NCI-H2171 (cell line): ENCODE data around the gene PI4KA.
"Not testable (repeated sequence)": the region's sequence is repeated elsewhere in the genome, so short reads cannot be mapped to it uniquely, and the experiment has no call there.

Experiments used
- DNase-seq: peaks from one replicate; lab custom pipeline; 2025; lab: John Stamatoyannopoulos, UW

Gene PI4KA

DNA sequence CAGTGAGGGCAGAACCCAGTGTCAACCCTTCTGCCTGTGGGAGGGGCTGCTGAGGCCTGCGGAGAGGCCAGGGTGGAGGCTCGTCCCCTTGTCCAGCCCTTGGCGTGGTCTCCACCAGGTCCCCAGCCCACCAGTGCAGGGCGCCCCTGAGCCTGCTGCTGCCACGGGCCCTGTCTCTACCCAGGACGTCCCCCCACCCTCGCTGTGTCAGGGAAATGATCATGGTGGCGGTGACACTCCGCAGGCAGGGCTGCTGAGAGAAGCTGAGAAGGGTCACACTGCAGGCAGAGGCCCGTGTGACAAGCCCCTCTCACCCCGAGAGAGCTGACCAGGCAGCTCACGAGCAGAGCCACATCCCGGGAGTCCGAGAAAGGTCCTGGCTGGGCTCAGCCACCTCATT, 164.4 kb downstream of the PI4KA start:
- DNase-seq = not testable (repeated sequence)

DNA sequence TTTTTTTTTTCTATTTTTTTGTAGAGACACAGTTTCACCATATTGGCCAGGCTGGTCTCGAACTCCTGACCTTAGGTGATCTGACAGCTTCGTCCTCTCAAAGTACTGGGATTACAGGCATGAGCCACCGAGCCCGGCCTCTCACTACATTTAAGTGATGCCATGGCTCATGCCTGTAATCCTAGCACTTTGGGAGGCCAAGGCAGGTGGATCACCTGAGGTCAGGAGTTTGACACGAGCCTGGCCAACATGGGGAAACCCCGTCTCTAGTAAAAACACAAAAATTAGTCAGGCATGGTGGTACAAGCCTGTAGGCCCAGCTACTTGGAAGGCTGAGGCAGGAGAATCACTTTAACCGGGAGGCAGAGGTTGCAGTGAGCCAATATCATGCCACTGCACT, 165.7 kb downstream of the PI4KA start:
- DNase-seq = not testable (repeated sequence)

DNA sequence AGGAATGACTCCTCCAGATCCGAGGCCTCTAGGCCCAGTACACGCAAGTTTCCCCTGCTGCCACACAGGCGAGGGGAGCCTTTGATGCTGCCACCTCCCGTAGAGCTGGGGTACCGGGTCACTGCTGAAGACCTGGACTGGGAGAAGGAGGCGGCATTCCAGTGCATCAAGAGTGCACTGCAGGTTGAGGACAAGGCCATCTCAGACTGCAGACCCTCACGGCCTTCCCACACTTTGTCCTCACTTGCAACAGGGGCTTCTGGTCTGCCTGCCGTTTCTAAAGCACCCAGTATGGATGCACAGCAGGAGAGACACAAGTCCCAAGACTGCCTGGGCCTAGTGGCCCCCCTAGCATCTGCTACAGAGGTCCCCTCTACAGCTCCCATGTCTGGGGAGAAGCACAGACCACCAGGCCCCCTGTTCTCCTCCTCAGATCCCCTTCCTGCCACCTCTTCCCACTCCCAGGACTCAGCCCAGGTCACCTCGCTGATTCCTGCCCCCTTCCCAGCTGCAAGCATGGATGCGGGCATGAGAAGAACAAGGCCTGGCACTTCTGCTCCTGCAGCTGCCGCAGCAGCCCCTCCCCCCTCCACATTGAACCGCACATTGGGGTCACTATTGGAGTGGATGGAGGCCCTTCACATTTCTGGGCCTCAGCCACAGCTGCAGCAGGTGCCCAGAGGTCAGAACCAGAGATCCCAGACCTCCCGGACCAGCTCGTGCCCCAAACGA, 167.9 kb downstream of the PI4KA start:
- not testable (repeated sequence) for DNase-seq

DNA sequence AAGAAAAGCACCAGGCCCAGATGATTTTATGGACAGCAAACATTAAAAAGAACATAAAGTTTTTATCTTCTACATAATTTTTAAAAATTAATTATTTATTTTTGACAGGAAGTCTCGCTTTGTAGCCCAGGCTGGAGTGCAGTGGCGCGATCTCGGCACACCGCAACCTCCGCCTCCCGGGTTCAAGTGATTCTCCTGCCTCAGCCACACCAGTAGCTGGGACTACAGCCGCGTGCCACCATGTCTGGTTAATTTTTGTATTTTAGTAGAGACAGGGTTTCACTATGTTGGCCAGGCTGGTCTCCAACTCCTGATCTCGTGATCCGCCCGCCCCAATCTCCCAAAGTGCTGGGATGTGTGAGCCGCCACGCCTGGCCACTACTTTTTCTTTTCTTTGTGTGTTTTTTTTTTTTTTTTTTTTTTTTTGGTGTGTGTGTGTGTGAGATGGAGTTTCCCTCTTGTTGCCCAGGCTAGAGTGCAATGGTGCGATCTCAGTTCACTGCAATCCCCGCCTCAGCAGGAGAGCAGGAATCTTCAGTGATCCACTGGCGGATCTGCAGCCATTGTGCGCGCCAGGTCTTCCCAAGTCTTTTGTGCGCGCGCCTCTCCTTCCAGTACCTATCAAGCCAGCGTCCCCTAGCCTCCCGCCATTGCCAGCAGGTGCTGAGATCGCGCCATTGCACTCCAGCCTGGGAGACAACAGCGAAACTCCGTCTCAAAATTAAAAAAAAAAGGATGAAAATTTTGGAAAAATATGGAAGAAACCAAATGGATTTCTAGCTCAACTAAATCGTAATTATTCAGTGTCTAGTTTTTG, 171.0 kb downstream of the PI4KA start:
- not testable (repeated sequence) for DNase-seq

DNA sequence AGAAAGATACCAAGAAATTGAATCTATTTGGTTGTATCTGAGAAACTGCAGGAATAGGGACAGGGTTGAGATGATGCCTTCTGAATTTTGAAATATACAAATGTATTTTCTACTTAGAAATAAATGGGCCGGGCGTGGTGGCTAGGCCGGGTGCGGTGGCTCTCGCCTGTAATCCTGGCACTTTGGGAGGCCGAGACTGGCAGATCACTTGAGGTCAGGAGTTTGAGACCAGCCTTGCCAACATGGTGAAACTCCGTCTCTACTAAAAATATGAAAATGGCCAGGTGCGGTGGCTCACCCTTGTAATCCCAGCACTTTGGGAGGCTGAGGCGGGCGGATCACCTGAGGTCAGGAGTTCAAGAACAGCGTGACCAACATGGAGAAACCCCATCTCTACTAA, 172.8 kb downstream of the PI4KA start:
- DNase-seq = not testable (repeated sequence)

DNA sequence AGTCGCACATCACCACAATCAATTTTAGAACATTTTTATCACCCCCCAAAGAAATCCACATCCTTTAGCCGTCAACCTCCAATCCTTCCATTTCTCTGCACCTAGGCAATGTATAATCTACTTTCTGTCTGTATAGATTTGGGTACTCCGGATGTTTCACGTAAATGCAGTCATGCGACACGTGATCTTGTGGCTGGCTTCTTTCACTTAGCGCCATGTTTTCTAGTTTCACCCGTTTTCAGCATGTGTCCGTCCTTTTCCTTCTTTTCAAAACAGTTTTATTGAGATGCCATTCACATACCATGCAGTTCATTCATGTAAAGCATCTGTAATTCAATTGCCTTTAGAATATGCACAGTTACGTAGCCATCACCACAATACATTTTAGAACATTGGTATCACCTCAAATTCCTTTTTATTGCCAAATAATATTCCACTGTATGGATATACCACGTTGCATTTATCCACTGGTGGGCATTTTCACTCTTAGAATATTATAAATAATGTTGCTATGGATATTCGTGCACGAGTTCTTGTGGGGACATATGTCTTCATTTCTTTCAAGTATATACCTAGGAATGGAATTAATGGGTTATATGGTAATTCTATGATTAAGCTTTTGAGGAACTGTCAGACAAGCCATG, 179.7 kb downstream of the PI4KA start:
- not testable (repeated sequence) for DNase-seq

DNA sequence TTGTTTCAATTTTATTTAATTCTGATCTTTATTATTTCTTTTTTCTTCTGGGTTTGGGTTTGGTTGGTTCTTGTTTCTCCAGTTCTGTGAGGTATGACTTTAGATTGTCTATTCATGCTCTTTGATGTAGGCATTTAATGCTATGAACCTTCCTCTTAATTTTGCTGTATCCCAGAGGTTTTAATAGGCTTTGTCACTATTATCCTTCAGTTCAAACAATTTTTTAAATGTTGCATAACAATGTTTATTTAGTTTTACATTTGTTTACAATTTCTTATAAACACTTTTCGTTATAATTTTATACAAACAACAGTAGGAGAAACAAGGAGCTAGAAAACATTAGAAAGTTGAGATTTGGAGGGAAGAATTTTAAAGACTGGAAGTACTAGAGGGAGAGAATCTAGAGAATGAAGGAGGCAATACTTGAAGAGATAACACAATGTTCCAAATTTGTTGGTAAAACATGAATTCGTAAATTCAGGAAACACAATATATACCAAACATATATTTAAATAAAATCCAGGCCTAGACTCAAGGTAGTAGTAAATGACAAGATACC, 180.8 kb downstream of the PI4KA start:
- DNase-seq = no peak

DNA sequence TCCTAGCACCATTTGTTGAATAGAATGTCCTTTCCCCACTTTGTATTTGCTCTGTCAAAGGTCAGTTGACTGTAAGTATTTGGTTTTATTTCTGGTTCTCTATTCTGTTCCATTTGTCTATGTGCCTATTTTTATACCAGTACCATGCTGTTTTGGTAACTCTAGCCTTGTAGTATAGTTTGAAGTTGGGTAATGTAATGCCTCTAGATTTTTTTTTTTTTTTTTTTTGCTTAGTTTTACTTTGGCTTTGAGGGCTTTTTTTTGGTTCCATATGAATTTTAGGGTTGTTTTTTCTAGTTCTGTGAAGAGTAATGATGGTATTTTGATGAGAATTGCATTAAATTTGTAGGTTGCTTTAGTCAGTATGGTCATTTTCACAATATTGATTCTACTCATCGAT, 183.0 kb downstream of the PI4KA start:
- not testable (repeated sequence) for DNase-seq

DNA sequence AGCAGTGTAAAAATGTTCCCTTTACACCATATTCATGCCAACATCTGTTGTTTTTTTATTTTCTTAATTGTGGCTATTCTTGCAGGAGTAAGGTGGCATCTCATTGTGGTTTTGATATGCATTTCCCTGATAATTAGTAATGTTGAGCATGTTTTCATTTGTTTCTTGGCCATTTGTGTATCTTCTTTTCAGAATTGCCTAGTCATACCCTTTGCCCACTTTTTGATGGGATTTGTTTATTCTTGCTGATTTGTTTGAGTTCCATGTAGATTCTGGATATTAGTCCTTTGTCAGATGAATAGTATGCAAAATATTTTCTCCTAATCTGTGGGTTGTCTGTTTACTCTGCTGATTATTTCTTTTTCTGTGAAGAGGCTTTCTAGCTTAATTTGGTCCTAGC, 183.6 kb downstream of the PI4KA start:
- DNase-seq = no peak

DNA sequence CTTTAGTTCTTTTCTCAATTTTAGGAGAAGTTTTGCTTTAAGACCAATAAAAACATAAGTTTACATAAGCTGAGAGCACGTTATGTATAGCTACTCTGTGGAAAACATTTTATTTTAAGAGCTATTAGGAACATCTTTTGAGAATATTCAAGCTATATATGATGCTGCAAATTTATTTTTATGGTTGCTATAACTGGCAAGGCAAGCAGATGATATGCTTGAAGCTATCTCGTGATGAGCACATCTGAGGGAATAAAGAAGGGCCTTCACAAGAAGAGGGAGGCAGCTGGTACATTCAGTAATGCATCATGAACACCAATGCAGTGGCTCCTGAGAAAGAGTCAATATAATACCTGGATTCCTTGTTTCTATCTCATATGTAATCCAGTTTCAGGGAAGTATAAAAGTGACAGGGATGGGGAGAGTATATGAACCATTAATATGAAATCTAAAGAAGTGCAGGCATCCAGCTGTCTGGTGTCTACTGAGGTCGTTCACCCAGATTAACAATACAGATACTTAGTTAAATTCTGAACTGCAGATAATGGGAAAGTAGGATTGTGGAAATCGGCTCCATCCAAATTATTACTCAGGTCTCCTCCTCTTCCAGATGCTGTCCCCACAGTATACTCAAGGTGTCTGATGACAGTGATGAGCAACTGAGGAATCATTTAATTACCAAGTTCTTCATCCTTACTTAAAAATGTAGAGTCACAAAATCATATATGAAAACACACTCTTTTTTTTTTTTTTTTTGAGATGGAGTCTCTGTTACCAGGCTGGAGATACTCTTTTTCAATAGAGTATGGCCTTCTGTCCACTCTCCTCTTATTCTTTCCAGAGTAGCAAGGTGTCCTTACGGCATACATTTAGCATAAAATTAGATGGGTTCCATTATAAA, 185.1 kb downstream of the PI4KA start:
- DNase-seq = no peak

DNA sequence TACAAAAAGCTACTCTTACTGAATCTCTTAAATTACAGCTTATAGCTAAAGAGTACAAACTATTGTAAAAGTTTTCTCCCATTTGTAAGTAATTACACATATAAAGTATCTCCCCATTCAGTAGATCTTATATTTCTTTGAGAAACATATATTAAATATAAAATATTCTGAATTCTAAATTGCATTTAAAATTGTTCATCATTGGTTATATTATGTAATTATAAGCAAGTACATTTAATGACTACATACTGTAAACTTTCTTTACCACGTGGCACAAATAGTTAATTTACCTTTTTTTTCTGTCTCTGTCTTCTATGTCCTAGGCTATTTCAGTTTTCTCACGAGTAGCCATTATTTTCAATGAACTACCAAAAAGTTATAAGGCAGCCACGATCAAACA, 185.9 kb downstream of the PI4KA start:
- no peak for DNase-seq

DNA sequence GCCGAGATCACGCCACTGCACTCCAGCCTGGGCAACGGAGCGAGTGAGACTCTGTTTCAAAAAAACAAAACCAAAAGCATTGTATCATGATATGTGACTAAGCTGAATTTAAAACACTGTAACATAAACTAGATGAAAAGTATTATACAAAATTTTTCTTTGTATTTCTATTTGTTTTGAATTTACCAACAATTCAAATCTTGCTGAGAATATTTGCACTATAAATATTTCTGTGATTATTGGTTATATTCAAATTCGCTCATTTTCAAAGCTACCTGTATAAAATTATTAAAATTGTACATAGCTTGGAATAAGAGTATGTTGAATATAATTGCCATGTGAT, 186.6 kb downstream of the PI4KA start:
- DNase-seq = no peak

DNA sequence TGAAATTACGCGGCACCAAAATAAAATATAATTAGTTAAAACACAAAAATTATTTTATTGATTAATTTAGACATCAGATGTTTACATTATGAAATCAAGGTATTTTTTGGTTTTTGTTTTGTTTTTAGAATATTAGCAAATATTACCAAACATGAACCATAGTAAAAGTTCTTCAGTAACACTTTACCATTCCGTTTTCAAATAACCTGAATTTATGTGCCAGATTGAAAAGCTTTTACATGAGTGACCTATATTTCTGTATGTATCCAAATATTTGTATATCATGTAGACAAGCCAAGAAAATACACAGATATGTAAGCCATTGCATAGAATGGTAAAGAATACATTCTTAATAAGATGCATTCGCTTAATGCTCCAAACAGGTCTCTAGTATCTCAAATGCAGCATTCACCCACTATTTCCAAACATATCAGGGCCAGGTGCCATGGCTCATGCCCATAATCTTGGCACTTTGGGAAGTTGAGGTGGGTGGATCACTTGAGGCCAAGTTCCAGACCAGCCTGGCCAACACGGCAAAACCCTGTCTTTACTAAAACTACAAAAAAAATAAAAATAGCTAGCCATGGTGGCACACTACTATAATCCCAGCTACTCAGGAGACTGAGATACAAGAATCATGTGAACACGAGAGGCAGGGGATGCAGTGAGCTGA, 187.1 kb downstream of the PI4KA start:
- DNase-seq = no peak

DNA sequence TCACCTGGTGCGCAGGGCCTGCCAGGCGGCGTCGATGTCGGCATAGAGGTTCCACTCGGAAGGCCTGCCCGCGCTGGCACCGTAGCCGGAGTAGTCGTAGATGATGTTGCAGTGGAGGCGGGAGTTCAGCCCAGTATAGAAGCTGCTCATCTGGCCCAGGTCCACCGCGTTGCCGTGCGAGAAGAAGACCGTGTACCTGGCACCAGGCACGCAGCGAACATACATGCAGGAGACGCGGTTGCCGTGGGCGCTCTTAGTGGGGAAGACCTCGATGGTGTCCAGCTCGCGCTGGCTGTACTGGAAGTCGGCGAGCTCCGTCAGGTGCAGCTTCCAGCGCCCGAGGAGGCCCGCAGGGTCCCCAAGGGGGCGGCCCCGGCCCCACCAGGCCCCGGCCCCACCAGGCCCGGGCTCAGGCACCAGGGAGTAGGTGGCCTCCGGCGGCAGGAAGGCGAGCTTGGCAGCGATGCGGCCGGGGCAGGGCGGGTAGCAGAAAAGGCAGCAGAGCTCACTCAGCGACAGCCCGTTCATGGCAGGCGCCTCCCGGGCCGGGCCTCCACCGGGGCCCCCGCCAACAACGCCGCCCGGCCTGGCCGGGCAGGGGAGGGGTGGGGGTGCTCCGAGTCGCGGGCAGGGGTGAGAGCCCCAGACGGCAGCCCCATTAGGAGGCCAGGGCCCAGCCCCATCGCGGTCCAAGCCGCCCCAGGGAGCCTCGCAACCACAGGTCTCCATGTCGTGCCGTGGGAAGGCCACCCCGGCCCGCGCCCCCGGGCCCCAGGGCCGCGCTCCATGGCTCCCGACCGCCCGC, 188.0 kb downstream of the PI4KA start:
- DNase-seq = not testable (repeated sequence)

DNA sequence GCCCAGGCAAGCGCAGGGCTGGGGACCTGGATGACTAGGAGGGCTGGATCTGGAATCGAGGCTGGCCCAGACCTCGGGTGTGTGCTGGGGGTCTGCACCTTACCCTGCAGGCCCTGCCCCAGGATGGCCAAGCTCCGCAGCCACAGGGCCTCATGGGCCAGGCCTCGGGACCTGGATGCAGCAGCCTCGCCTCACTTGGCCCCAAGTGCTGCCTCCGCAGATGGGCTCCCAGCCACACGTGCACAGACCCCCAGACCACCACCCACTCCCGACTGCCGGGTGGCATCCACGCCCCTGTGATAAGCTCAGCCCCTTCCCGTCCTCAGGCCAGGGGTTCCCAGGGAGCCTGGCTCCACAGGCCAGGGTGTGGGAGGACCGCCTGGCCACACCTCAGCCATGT, 188.7 kb downstream of the PI4KA start:
- not testable (repeated sequence) for DNase-seq

DNA sequence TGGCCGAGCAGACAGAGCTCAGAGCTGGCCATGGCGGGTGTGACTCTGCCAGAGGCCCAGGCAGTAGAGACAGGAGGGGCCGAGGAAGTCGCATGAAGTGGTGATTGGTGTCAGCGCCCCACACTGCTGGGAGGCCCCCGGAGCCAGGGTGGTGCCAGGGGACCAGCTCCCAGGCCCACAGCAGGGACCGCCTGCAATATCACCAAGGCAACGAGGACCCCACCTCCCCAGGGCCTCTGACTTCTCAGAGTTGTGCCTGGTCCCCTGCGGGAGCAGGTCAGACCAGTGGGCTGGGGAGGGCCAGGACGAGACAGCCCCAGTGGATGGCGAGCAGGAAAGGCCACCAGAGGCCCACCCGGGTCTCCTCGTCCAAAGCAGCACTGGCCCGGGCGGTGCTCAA, 189.1 kb downstream of the PI4KA start:
- not testable (repeated sequence) for DNase-seq

DNA sequence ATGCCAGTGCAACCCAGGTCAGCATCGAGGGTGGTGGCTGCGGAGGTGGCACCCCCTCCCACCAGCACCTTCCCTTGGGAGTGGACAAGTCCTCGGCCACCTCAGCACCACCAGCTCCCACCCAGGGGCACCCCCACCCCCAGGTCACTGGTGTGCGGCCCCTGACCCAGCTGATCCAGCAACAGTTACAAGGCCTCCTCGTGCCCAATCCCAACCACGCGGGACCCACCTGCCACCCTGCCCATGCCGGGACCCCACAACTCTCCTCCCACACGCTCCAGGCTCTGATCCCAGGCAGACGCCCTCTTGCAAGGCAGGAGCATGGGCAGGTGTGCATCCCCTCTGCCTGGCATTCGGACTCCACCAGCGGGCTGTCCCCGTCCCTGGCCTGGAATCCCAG, 189.8 kb downstream of the PI4KA start:
- not testable (repeated sequence) for DNase-seq

DNA sequence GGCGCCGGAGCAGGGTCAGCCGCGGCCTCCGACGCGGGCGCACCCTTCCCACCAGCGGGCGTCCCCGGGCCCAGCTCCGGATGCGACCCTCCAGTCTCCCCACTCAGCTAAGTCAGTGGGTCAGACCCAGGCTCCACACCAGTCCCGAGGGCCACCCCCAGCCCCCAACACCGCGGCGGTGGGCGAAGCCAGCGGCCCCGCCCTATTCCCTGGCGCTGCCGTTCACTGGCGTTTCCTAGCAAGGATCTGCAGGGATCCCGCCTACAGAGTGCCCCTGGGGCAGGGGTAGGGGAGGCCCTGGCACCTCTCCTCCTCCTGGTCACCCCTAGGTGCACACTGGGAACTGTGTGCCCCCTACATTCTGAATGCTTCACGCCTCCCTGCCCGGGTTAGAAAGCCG, 190.4 kb downstream of the PI4KA start:
- DNase-seq = not testable (repeated sequence)

DNA sequence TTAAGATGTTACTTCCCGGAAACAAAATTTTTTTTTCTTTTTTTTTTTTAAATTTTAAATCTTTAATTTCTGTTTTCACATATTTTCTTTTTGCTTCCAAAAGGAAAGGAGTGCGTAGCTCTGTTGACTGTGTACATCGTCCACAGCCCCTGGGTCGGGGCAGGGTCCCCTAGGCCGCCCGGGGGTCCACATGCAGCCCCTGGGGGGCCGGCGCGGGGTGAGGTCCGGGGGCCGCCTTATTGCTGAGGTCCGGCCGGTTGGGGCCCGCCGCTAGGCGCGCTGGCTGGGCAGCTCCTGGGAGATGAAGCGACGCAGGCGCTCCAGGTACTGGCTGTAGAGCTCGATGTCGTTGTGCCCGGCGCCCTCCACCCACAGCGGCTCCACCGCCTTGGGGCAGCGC, 191.1 kb downstream of the PI4KA start:
- DNase-seq = not testable (repeated sequence)

DNA sequence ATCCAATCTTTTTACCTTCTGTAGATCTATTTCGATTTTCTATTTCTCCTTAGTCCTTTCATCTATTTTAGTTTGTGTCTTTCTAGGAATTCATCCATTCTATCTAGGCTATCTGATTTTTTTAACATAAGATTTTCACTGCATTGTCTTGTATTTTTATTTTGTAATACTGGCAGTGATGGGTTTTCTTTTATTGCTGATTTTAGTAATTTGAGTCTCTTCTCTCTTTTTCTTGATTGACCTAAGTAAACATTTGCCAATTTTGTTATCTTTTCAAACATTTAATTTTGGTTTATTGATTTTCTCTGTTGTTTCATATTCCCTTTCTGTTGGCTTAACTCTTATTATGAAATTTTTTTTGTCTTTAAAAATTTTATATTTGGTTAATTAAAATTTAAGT, 192.1 kb downstream of the PI4KA start:
- DNase-seq = no peak
